H9 (cell line): ENCODE results near the gene PRUNE2. TPM values are rescaled to one million over a fixed set of nuclear protein-coding genes. Genes with fewer than 3 reads are reported as not detected.

Experiments used
- DNase-seq: peaks from one replicate; pipeline ENCODE4 v3.0.0-alpha.2; 2017
- H2AFZ ChIP-seq: one replicate; pipeline ENCODE4 v1.6.1; 2013; ENCODE audit warnings: mild to moderate bottlenecking, low read length, control low read depth, moderate library complexity
- H2AK5ac ChIP-seq: 2 replicates; pipeline ENCODE4 v1.6.1; 2013; ENCODE audit warnings: low read length, control low read depth, mixed read lengths; ENCODE audit not compliant: insufficient read length
- H2BK120ac ChIP-seq: one replicate; pipeline ENCODE4 v1.6.1; 2013; ENCODE audit warnings: low read depth, mild to moderate bottlenecking, low read length, control low read depth, inconsistent platforms; ENCODE audit not compliant: poor library complexity, severe bottlenecking
- H2BK12ac ChIP-seq: 2 replicates; pipeline ENCODE4 v1.6.1; 2013; ENCODE audit warnings: low read length, control low read depth, mixed read lengths, low read depth; ENCODE audit not compliant: insufficient read length
- H2BK15ac ChIP-seq: 2 replicates; pipeline ENCODE4 v1.6.1; 2013; ENCODE audit warnings: low read depth, low read length, control low read depth
- H2BK20ac ChIP-seq: one replicate; pipeline ENCODE4 v1.6.1; 2013; ENCODE audit warnings: low read depth, mild to moderate bottlenecking, low read length, control low read depth, inconsistent platforms; ENCODE audit not compliant: poor library complexity, severe bottlenecking
- H2BK5ac ChIP-seq: 2 replicates; pipeline ENCODE4 v1.6.1; 2013; ENCODE audit warnings: low read length, control low read depth, mixed read lengths; ENCODE audit not compliant: insufficient read length
- H3K14ac ChIP-seq: 2 replicates; pipeline ENCODE4 v1.6.1; 2013; ENCODE audit warnings: low read length, control low read depth; ENCODE audit not compliant: insufficient read depth
- H3K18ac ChIP-seq: 2 replicates; pipeline ENCODE4 v1.6.1; 2013; ENCODE audit warnings: low read depth, mild to moderate bottlenecking, mixed read lengths, low read length, control low read depth; ENCODE audit not compliant: insufficient read length
- H3K23ac ChIP-seq: 2 replicates; pipeline ENCODE4 v1.6.1; 2013; ENCODE audit warnings: low read length, control low read depth, mixed read lengths, low read depth; ENCODE audit not compliant: insufficient read length
- H3K23me2 ChIP-seq: 2 replicates; pipeline ENCODE4 v1.6.1; 2013; ENCODE audit warnings: low read depth, mild to moderate bottlenecking, mixed read lengths, low read length, control low read depth; ENCODE audit not compliant: insufficient read length, poor library complexity, severe bottlenecking
- H3K27ac ChIP-seq: 2 replicates; pipeline ENCODE4 v1.5.1; 2013; ENCODE audit warnings: low read length, control low read depth, mixed read lengths, low read depth; ENCODE audit not compliant: insufficient read length
- H3K27me3 ChIP-seq: 2 replicates; pipeline ENCODE4 v1.6.1; 2013; ENCODE audit warnings: low read length, control low read depth, inconsistent platforms; ENCODE audit not compliant: insufficient read depth
- H3K4ac ChIP-seq: 2 replicates; pipeline ENCODE4 v1.6.1; 2013; ENCODE audit warnings: low read depth, mild to moderate bottlenecking, control low read depth, inconsistent platforms, low read length, moderate library complexity
- H3K4me1 ChIP-seq: 2 replicates; pipeline ENCODE4 v1.6.1; 2013; ENCODE audit warnings: low read length, control low read depth, inconsistent platforms; ENCODE audit not compliant: insufficient read depth
- H3K4me2 ChIP-seq: 2 replicates; pipeline ENCODE4 v1.6.1; 2013; ENCODE audit warnings: low read length, control low read depth, mixed read lengths; ENCODE audit not compliant: insufficient read length, insufficient read depth
- H3K56ac ChIP-seq: 2 replicates; pipeline ENCODE4 v1.6.1; 2013; ENCODE audit warnings: low read depth, mild to moderate bottlenecking, mixed read lengths, low read length, control low read depth; ENCODE audit not compliant: insufficient read length
- H3K79me1 ChIP-seq: 2 replicates; pipeline ENCODE4 v1.6.1; 2013; ENCODE audit warnings: low read depth, mild to moderate bottlenecking, moderate library complexity, low read length, control low read depth, inconsistent platforms; ENCODE audit not compliant: insufficient read depth, poor library complexity, severe bottlenecking
- H3K79me2 ChIP-seq: 2 replicates; pipeline ENCODE4 v1.6.1; 2013; ENCODE audit warnings: low read length, control low read depth, inconsistent platforms; ENCODE audit not compliant: insufficient read depth
- H3K9ac ChIP-seq: 2 replicates; pipeline ENCODE4 v1.6.1; 2013; ENCODE audit warnings: low read length, control low read depth, mixed read lengths; ENCODE audit not compliant: insufficient read length; ENCODE audit errors: extremely low read depth
- H3K9me3 ChIP-seq: one replicate; pipeline ENCODE4 v1.6.1; 2013; ENCODE audit warnings: low read depth, low read length, inconsistent platforms; ENCODE audit not compliant: control insufficient read depth
- H3T11ph ChIP-seq: one replicate; pipeline ENCODE4 v1.6.1; 2013; ENCODE audit warnings: mild to moderate bottlenecking, low read length, control low read depth, inconsistent platforms
- H4K20me1 ChIP-seq: one replicate; pipeline ENCODE4 v1.6.1; 2013; ENCODE audit not compliant: control insufficient read depth, insufficient read length, insufficient read depth
- H4K5ac ChIP-seq: 2 replicates; pipeline ENCODE4 v1.6.1; 2013; ENCODE audit warnings: low read depth, mild to moderate bottlenecking, mixed read lengths, low read length, control low read depth; ENCODE audit not compliant: insufficient read length
- H4K8ac ChIP-seq: replicated peaks from 2 replicates; pipeline ENCODE4 v1.6.1; 2013; ENCODE audit warnings: low read length, control low read depth, mixed read lengths, low read depth; ENCODE audit not compliant: insufficient read length
- H4K91ac ChIP-seq: 2 replicates; pipeline ENCODE4 v1.6.1; 2013; ENCODE audit warnings: low read depth, mild to moderate bottlenecking, moderate library complexity, mixed read lengths, low read length, control low read depth; ENCODE audit not compliant: insufficient read length
- H3K27ac Mint-ChIP-seq, 3 experiments: 2 replicates in 2 of 3; 3 replicates in 1 of 3; pipeline ENCODE4 v1.8.0; 2020 to 2021; ENCODE audit warnings: mixed read lengths in 3 of 3, mild to moderate bottlenecking in 1 of 3, moderate library complexity in 1 of 3
- H3K27me3 Mint-ChIP-seq: 2 replicates; pipeline ENCODE4 v1.8.0; 2021; ENCODE audit warnings: low read depth, mild to moderate bottlenecking, moderate library complexity, mixed read lengths
- H3K36me3 Mint-ChIP-seq, 3 experiments: 2 replicates in 2 of 3; 3 replicates in 1 of 3; pipeline ENCODE4 v1.8.0; 2020 to 2021; ENCODE audit warnings: low read depth in 3 of 3, mixed read lengths in 3 of 3; ENCODE audit not compliant: insufficient read depth in 1 of 3
- H3K4me1 Mint-ChIP-seq, 2 experiments: 2 replicates each; pipeline ENCODE4 v1.8.0; 2020; ENCODE audit warnings: mixed read lengths in 2 of 2
- H3K4me3 Mint-ChIP-seq, 2 experiments: 2 replicates in 1 of 2; 3 replicates in 1 of 2; pipeline ENCODE4 v1.8.0; 2020 to 2021; ENCODE audit warnings: mild to moderate bottlenecking in 2 of 2, mixed read lengths in 2 of 2, moderate library complexity in 1 of 2
- H3K9me3 Mint-ChIP-seq, 2 experiments: 2 replicates in 1 of 2; 3 replicates in 1 of 2; pipeline ENCODE4 v1.8.0; 2020; ENCODE audit warnings: mild to moderate bottlenecking in 2 of 2, mixed read lengths in 2 of 2, moderate library complexity in 1 of 2
- CTCF ChIP-seq: fragments of 200-600 bp; sonication (generic); conservative IDR thresholded peaks from 3 replicates; pipeline ENCODE4 v1.8.0; 2021; ENCODE audit warnings: antibody characterized with exemption, mild to moderate bottlenecking
- WGBS: extraction: QIAGEN DNeasy Blood & Tissue Kit; methylation state at CpG from one replicate; pipeline ENCODE4 v1.1.7; 2013; ENCODE audit warnings: missing lambda C conversion rate, low lambda C conversion rate, mixed read lengths; ENCODE audit not compliant: insufficient read length; ENCODE audit errors: extremely low coverage; 5-methylcytosine and 5-hydroxymethylcytosine counted together
- total RNA-seq: library from RNA; stranded (reverse); gene quantifications from 2 replicates; pipeline ENCODE4 v1.2.1, GENCODE V29; 2021

The PRUNE2 gene
- total RNA-seq, 1 experiment from 2014 or later: 12.1 TPM

- Histone ChIP-seq H3K79me1 (no peaks in the 10 kb centered on the region), H4K91ac (no peak overlapping the region), H3K4ac (no peak overlapping the region), H3K27ac (no peak overlapping the region), H3K4me1 (peaks cover 6% of the 10 kb centered on the region; the same call in 1 of the 2 replicates), H3K27me3 (no peaks in the 10 kb centered on the region), H3K14ac (no peak overlapping the region), H2BK5ac (no peak overlapping the region), H3T11ph (no peak overlapping the region), H3K79me2 (no peaks in the 10 kb centered on the region), H3K4me2 (no peak overlapping the region), H3K23ac (no peak overlapping the region), H2AFZ (no peak overlapping the region), H3K23me2 (no peaks in the 10 kb centered on the region), H3K56ac (no peak overlapping the region), H4K8ac (no peak overlapping the region), H3K9me3 (no peaks in the 10 kb centered on the region), H3K18ac (no peak overlapping the region), H3K9ac (no peak overlapping the region), H4K5ac (no peak overlapping the region), H4K20me1 (no peaks in the 10 kb centered on the region), H2AK5ac (no peak overlapping the region), H2BK12ac (no peak overlapping the region), H2BK120ac (no peak overlapping the region), H2BK15ac (no peak overlapping the region), H2BK20ac (no peak overlapping the region)
- no peaks in the 10 kb centered on the region for H3K9me3 Mint-ChIP-seq
- peaks cover 0 to 6% (median 1%) of the 10 kb centered on the region in 3 experiments; a peak in 3 of 7 replicates for H3K36me3 Mint-ChIP-seq
- no peaks in the 10 kb centered on the region for H3K27me3 Mint-ChIP-seq
- no CpG with 5 or more reads among the region's 5 CpGs for WGBS
- no peak overlapping the region for H3K4me3 Mint-ChIP-seq
- no peak for TF ChIP-seq CTCF
- H3K27ac Mint-ChIP-seq: peak overlapping the region; percentile 22 to 36 (median 36); a peak in 4 of 7 replicates
- H3K4me1 Mint-ChIP-seq: peaks cover 33 to 34% of the 10 kb centered on the region in 2 experiments
- no peak for DNase-seq
Measured at GRCh38 chr9:76642701-76643209, 263.2 kb downstream of the PRUNE2 start.
